Heart right ventricle (tissue), 16 donors: ENCODE results near the gene ACTL7B. TPM values are rescaled to one million over a fixed set of nuclear protein-coding genes. Genes with fewer than 3 reads are reported as not detected.

ENCODE experiments used
- ATAC-seq, 8 donors: fragments of 200-7000 bp; cut with Tn5 transposase; one replicate each; pipeline ENCODE4 v1.9.1; 2020; ENCODE audit warnings: mild to moderate bottlenecking in 8 of 8, moderate library complexity in 8 of 8, moderate number of reproducible peaks in 1 of 8
- DNase-seq, 2 donors: peaks; one replicate each; pipeline ENCODE4 v3.0.0-alpha.2; 2020
- H3K27ac ChIP-seq, 10 donors: fragments of 200-600 bp; sonication (generic) in 2 of 10; one replicate each; pipeline versions ENCODE4 v1.5.0 to v1.8.0; 2020 to 2022; ENCODE audit warnings: mild to moderate bottlenecking in 3 of 10
- H3K27me3 ChIP-seq, 7 donors: fragments of 200-600 bp; one replicate each; pipeline ENCODE4 v1.8.0; 2021 to 2022; ENCODE audit warnings: mild to moderate bottlenecking in 2 of 7
- H3K36me3 ChIP-seq, 9 donors: fragments of 200-600 bp; sonication (generic) in 1 of 9; one replicate each; pipeline versions ENCODE4 v1.5.0 to v1.8.0; 2020 to 2022; ENCODE audit warnings: mild to moderate bottlenecking in 2 of 9
- H3K4me1 ChIP-seq, 9 donors: fragments of 200-600 bp; sonication (generic) in 1 of 9; one replicate each; pipeline versions ENCODE4 v1.5.0 to v1.8.0; 2020 to 2022; ENCODE audit warnings: mild to moderate bottlenecking in 4 of 9
- H3K4me3 ChIP-seq, 10 donors: fragments of 200-600 bp; sonication (generic) in 2 of 10; one replicate each; pipeline versions ENCODE4 v1.5.0 to v1.8.0; 2020 to 2022; ENCODE audit warnings: mild to moderate bottlenecking in 7 of 10, moderate library complexity in 2 of 10
- H3K9me3 ChIP-seq, 11 donors: fragments of 200-600 bp in 10 of 11; sonication (generic) in 2 of 11; one replicate each; pipeline versions ENCODE4 v1.5.0 to v1.8.0; 2013 to 2022; ENCODE audit warnings: mild to moderate bottlenecking in 2 of 11, control low read depth in 1 of 11, moderate library complexity in 1 of 11
- WGBS, 2 donors: extraction: QIAGEN DNeasy Blood & Tissue Kit; methylation state at CpG; one replicate each; pipeline ENCODE4 v1.1.7; 2013; ENCODE audit warnings: inconsistent platforms in 1 of 2; 5-methylcytosine and 5-hydroxymethylcytosine counted together
- intact Hi-C, 10 donors: fragments of 100-400 bp; cut with DNase I; formaldehyde crosslinking; loops; one replicate each; pipeline versions ENCODE4 v1.11.1 to v1.14.2; 2022
- polyA plus RNA-seq, 2 donors: library from polyadenylated mRNA; stranded (reverse); fragments of 200-250 nt; gene quantifications; one replicate each; pipeline ENCODE4 v1.2.3, GENCODE V29; 2013
- total RNA-seq, 10 donors: library from RNA; stranded (reverse); fragmentation: NEBNext Ultra II Directional in 3 of 10; extraction: Animal tissue kit (Norgen Biotek cat#: 25700) in 3 of 10; gene quantifications; one replicate each; pipeline versions ENCODE4 v1.2.1 to v1.2.4, GENCODE V29; 2021 to 2023
- TF ChIP-seq, protein P1 (sequence below), 9 donors: fragments of 200-600 bp; sonication (generic) in 2 of 9; IDR thresholded peaks; one replicate each; pipeline versions ENCODE4 v1.5.0 to v1.8.0; 2021 to 2022; ENCODE audit warnings: antibody characterized with exemption in 9 of 9, mild to moderate bottlenecking in 5 of 9, moderate library complexity in 1 of 9
- donor health status: Arrhythmogenic right ventricular cardiomyopathy.
- donor health status: ischemic (EF 13 %, LVEDD 7.1; RV severe dilation, severe dysfunction).
- donor health status: healthy with polysubstance abuse.
- donor health status: DM: no; HTN: yes; CAD: no.
- donor health status: DM: no; HTN: no; CAD: no.
- donor health status: ischemic (EF 25% LVEDD 6.9; RV normal size, moderate dysfunction).
- donor health status: ischemic (EF 25% LVEDD 5.7; RV mildly dilated, moderate dysfunction).
- donor health status: healthy.
- donor health status: DM: yes; HTN: yes; CAD: no.
- donor health status: Ischemic cardiomyopathy.
- donor health status: ischemic (EF 35%, LVEDD 5.7; RV mildly dilated, moderate dysfunction).
- donor health status: nonischemic (EF 11% LVEDD 7.7; RV severe dilation, severe dysfunction).
- donor health status: DM: yes; HTN: yes; CAD: no.
- donor health status: PGD.
- donor health status: ischemic (EF 29% LVEDD 5.4; RV normal size, mild dysfunction).
- donor health status: nonischemic (EF 23%, LVEDD 6.1; RV moderate dilation, normal function).

ACTL7B gene
- total and polyA plus RNA-seq, 12 donors, result not detected

DNA sequence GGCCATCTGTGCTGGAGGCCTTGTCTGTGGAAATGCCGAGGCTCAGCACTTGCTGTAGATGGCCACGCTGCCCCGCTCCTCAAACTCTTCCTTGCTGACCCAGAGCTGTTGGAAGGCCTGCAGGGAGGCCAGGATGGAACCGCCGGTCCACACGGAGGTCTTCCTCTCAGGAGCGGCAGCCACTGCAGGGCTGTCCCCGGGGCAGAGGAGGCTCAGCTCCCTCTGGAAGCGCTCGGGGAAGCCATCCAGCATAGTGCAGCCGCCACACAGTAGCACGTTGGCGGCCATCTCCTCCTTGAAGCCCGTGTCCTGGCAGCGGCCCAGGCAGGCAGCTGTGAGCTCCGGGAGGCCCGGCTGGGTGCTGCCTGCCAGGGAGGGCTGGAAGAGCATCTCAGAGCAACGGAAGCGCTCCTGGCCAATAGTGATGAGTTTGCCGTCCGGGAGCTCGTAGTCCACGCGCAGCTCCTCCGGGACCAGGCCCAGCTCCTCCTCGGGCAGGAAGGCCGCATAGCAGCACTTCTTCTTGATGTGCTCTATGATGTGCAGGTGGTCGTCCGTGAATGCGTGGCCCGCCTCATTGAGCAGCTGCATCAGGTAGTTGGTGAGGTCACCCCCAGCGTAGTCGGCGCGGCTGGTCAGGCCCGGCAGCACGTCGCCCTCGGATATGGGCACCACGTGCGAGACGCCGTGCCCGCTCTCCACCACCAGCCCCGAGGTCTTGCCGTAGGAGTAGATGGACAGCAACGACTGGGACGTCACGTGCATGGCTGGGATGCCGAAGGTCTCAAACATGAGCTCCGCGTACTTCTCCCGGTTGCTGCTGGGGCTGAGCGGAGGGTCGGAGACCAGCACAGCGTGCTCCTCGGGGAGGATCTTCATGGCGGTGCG is 901 bp downstream of the ACTL7B start:
- TF ChIP-seq, protein P1, sequence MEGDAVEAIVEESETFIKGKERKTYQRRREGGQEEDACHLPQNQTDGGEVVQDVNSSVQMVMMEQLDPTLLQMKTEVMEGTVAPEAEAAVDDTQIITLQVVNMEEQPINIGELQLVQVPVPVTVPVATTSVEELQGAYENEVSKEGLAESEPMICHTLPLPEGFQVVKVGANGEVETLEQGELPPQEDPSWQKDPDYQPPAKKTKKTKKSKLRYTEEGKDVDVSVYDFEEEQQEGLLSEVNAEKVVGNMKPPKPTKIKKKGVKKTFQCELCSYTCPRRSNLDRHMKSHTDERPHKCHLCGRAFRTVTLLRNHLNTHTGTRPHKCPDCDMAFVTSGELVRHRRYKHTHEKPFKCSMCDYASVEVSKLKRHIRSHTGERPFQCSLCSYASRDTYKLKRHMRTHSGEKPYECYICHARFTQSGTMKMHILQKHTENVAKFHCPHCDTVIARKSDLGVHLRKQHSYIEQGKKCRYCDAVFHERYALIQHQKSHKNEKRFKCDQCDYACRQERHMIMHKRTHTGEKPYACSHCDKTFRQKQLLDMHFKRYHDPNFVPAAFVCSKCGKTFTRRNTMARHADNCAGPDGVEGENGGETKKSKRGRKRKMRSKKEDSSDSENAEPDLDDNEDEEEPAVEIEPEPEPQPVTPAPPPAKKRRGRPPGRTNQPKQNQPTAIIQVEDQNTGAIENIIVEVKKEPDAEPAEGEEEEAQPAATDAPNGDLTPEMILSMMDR (IDR thresholded peaks at IDR 0.05), result no peak
- no peak overlapping the region for H3K4me3 ChIP-seq
- H3K4me1 ChIP-seq, result no peaks in the 10 kb centered on the region
- 92 to 94% methylated on average over 59 of the region's 59 CpGs for WGBS, 2 donors
- peaks cover 0 to 6% (median 0%) of the 10 kb centered on the region in 7 donors for H3K27me3 ChIP-seq
- ATAC-seq, result no peak
- intact Hi-C loops, result no loop called here
- no peaks in the 10 kb centered on the region for H3K9me3 ChIP-seq
- no peak for DNase-seq
- H3K27ac ChIP-seq, result no peak overlapping the region
- no peaks in the 10 kb centered on the region for H3K36me3 ChIP-seq

DNA sequence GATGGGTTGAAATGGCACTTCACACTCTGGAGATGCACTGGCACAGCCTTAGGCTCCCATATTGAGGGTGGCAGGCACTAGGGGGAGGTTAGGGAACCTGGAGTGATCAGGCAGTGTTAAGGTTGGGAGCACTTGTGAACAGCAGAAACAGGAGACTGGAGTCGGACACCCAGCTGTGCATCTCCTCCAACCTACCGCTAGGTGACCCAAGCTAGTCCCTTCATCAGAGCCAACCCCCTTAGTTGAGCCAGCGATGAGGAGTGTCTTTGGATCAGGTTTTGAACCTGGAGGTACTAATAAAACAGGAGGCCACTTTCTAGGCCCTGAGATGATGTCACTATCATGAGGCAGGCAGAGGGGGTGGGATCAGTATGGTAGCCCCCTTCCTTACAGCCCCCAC is 1.7 kb downstream of the ACTL7B start:
- WGBS, 2 donors, result 93% methylated on average over 3 of the region's 3 CpGs
- H3K36me3 ChIP-seq, result no peaks in the 10 kb centered on the region
- no peaks in the 10 kb centered on the region for H3K4me1 ChIP-seq
- no peak overlapping the region for H3K4me3 ChIP-seq
- H3K9me3 ChIP-seq, result no peaks in the 10 kb centered on the region
- H3K27me3 ChIP-seq, result peaks cover 0 to 6% (median 0%) of the 10 kb centered on the region in 7 donors
- TF ChIP-seq, protein P1 (IDR thresholded peaks at IDR 0.05), result no peak
- DNase-seq (no peak), ATAC-seq (no peak)
- H3K27ac ChIP-seq, result no peak overlapping the region
- intact Hi-C loops, result no loop called here

DNA sequence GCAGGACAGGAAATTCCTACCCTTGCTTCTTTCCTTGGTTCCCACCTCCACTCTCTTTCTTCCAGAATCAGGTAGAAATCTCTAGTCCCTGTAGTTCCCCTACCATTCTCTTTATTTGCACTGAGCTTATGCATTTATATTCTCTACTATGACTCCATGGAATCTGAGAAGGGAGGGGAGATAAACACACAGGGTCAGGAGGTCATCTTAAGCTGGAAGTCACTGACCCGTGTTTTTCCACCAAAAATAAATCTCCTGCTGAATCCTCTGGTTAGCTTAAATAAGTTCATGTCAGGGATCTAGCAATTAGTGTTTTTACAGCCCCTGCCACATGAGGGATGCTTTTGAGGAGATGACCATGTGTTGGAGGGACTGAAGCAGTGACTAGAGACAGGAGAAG is 3.7 kb downstream of the ACTL7B start:
- no peaks in the 10 kb centered on the region for H3K4me1 ChIP-seq
- WGBS, 2 donors, result 15 to 17% methylated on average over 1 of the region's 1 CpG
- H3K36me3 ChIP-seq, result no peaks in the 10 kb centered on the region
- no peaks in the 10 kb centered on the region for H3K9me3 ChIP-seq
- no peak overlapping the region for H3K4me3 ChIP-seq
- ATAC-seq, result no peak
- intact Hi-C loops, result no loop called here
- H3K27ac ChIP-seq, result no peak overlapping the region
- no peak for DNase-seq
- peaks cover 0 to 6% (median 0%) of the 10 kb centered on the region in 7 donors for H3K27me3 ChIP-seq
- TF ChIP-seq, protein P1 (IDR thresholded peaks at IDR 0.05), result no peak

DNA sequence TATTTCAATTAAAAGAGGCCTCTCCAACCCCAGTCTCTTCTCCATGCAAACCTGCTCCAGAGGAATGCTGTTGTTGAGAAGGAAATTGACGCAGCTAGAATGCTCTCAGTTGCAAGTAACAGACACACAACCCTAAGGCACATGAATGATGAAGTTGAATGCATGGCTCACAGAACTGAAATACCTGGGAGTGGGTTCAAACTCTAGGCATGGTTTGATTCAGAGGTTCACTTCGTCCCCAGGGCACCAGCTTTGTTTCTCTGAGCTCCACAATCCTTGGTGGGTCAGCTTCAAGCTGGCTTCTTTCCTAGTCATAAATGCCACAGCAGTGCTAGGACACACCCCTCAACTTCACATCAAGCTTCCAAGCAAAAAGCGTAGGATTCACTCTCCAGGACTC is 4.6 kb downstream of the ACTL7B start:
- Histone ChIP-seq H3K36me3 (no peaks in the 10 kb centered on the region), H3K4me3 (no peak overlapping the region), H3K9me3 (no peaks in the 10 kb centered on the region), H3K4me1 (no peaks in the 10 kb centered on the region), H3K27me3 (peaks cover 0 to 6% (median 0%) of the 10 kb centered on the region in 7 donors), H3K27ac (no peak overlapping the region)
- intact Hi-C loops, result no loop called here
- no peak for DNase-seq
- ATAC-seq, result no peak
- 86 to 94% methylated on average over 3 of the region's 3 CpGs for WGBS, 2 donors
- TF ChIP-seq, protein P1 (IDR thresholded peaks at IDR 0.05), result no peak
